ENCODE results near the gene PHF19.

PHF19 gene

DNA sequence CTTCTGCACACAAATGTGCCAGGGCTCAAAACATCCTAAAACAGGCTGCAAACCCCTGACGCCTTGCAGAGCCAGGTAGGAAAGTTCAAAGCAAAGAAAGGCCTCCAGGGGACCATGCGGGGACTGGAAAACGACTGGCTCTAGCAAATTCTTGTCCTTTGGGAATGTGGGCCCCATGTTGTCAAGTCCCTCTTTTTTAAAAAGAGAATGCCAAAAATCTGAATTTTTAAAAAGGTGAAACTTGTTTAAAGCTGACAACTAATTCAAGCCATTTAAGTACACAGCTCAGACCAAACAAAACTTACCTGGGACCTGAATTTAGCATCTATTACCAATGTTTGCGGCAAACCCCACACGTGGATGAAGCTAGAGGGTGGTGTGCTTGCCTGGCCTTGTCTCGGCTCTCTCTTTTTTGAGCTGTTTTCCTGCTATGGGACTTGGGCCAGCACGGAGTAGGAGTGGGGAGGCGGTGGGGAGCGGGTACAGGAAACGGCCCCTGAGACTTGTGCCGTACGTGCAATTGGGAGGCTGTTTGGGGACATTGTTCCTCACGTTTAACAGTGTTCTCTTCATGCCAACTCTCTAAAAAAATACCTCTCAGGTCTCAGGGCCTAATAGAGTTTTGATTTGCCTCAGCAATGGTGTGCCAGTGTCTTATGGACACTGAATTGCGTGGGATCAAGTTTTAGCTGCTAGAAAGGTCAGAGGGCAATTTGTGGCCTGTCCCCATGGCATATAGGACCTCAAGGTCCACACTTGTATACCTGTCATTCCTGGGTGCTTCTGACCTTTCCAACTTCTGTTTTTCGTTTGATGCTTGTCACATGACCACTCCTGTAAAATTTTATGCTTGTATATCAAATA, 15.1 kb upstream of the PHF19 start:
- DNase-seq (ENCODE audit: low read depth in 2 of 2) = no peak

GRCh38 chr9:120891245-120891883, 14.4 kb upstream of the PHF19 start:
- DNase-seq (ENCODE audit: low read depth in 2 of 2) = no peak

DNA sequence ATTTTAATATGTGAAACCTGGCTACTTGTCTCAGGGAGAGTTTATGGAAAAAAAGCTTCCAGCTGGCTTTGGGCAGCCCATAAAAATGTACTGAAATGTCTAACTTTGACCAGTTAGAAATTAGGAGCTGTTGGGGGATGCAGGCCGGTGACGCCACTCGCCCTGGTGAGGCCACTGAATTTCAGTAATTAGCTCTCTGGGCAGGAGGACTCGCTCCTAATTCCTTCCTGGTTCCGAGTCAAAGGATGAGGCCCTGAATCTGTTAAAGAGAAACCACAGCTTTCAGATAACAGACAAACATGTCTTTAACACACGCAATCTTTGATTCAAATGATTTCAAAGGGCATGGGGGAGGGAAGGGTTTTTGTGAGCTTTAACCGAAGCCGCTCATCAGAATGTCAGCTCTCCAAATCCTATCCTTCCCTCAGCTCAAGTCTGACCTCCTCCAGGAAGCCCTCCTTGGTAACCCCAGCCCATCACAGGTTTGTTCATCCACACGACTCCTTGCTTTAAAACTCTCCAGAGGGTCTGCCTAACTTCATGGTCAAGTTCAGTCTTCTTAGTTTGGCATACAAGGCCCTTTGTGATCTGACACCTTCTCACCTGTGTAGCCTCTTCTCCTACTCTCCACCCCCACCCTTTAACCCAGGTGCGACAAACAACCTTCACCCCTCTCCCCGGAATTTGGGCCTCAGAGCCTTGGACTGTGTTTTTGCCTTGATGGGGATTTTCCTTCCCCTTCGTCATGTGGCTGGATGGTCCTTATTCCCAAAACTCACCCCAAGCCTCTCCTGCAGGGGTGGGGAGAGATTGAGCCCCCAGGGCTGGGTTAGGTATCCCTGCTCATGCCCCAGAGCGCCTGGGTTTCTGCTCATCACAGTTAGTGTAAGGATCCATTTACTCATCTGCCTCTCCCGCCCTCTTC, 13.6 kb upstream of the PHF19 start:
- no peak for DNase-seq (ENCODE audit: low read depth in 2 of 2)

DNA sequence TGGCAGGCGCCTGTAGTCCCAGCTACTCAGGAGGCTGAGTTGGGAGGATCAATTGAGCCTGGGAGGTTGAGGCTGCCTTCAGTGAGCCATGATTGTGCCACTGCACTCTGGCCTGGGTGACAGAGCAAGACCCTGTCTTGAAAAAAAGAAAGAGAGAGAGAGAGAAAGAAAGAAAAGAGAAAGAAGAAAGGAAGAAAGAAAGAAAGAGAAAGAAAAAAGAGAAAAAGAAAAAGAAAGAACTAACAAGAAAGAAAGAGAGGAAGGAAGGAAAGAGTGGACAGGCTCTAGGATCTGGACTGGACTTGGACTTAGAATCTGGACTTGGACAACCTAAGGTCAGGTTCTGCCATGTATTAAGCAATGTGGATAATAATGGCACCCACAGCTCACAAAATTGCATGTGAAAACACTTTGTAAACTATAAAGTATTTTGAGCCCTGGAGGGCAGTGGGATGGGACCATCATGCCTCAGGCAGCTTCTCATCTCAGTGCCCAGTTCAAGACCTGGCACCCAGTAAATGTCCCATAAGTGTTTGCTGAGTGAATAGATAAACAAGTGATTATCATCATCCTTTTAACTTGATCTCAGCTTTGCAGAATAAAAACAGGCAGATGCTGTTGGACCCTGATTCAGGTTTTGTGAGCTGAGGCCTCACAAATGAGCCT, 12.8 kb upstream of the PHF19 start:
- no peak for DNase-seq (ENCODE audit: low read depth in 2 of 2)

DNA sequence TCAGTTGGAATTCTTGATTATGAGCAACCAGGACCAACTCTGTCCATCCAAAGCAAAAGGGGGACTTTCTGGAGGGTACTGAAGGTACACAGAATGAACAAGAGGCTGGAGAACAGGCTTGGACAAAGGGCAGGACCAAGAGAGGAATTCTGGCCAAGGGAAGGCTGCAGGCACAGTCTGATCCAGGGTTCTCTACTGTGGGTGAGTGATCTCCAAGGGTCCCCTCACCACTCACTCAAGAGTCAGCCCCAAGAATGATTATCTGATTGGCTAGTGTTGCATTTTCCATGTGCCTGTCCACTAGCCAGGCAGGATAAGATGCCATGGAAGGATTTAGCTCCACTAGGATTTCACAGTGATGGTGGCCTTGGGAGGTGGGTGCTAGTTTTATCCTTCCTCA, 11.6 kb upstream of the PHF19 start:
- no peak for DNase-seq (ENCODE audit: low read depth in 2 of 2)

DNA sequence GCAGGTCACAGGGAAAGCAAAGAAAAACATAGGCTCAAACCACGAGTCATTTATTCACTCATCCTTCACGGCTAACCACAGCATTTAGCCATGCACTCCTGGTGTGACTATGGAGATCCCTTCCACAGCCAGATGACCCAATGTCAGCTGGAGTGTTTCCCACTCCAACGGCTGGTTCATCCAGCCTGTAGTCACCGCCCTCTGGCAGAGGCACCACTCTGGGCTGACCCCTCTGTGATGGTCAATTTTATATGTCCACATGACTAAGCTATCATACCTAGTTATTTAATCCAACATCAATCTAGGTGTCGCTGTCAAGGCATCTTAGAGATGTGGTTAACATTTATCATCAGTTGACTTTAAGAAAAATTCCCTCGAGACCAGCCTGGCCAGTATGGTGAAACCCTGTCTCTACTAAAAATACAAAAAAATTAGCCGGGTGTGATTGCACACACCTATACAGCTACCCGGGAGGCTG, 9.5 kb upstream of the PHF19 start:
- no peak for DNase-seq (ENCODE audit: low read depth in 2 of 2)

- DNase-seq (ENCODE audit: low read depth in 2 of 2) = no peak
These were observed 9.0 kb upstream of the PHF19 start for GRCh38 chr9:120885958-120886357.

DNA sequence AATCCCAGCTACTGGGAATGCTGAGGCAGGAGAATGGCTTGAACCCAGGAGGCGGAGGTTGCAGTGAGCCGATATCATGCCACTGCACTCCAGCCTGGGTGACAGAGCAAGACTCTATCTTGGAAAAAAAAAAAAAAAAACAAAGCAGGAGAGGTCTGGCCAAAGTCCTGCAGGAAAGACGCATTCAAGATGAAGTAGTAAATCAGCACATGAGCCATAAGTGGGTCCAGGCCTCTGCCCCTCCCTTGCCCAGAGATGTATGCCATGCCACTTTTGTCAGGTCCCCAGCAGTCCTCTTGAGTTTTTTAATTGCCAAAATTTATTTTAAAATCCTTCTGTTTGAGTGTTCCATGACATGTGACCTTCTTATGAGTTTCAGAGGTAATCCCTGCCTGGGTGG, 8.5 kb upstream of the PHF19 start:
- no peak for DNase-seq (ENCODE audit: low read depth in 2 of 2)

- DNase-seq (ENCODE audit: low read depth in 2 of 2) = no peak
These were observed 6.6 kb upstream of the PHF19 start for GRCh38 chr9:120883608-120883996.

GRCh38 chr9:120882935-120883607, 6.1 kb upstream of the PHF19 start:
- DNase-seq (ENCODE audit: low read depth in 2 of 2) = no peak

DNA sequence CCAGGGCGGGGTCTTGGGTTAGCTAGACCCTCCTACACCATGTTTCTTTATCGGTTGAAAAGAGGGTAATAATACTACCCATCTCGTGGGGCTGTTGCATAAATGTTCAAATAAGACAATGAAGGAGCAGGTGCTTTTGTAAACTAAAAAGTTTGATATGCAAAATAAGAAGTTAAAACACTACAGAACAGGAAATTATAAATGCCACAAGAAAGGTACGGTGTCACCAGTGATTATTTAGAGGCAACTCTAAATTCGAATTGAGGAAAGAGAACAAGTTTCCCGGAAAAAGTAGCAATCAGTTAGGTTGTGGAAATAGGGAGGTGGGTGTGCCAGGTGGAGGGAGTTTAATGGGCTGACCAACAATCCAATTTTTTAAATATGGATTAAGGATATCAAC, 2.5 kb upstream of the PHF19 start:
- DNase-seq (ENCODE audit: low read depth in 2 of 2) = no peak

GRCh38 chr9:120878188-120879130, 1.5 kb upstream of the PHF19 start:
- DNase-seq (ENCODE audit: low read depth in 2 of 2) = no peak

GRCh38 chr9:120877276-120878034, 467 bp upstream of the PHF19 start:
- DNase-seq (ENCODE audit: low read depth in 2 of 2) = peak in 1 of 2 donors; percentile 62

- DNase-seq (ENCODE audit: low read depth in 2 of 2) = peak; percentile 59 to 74
These were observed 790 bp downstream of the PHF19 start for GRCh38 chr9:120875954-120876841.

GRCh38 chr9:120875643-120875953, 1.4 kb downstream of the PHF19 start:
- DNase-seq (ENCODE audit: low read depth in 2 of 2) = no peak

DNA sequence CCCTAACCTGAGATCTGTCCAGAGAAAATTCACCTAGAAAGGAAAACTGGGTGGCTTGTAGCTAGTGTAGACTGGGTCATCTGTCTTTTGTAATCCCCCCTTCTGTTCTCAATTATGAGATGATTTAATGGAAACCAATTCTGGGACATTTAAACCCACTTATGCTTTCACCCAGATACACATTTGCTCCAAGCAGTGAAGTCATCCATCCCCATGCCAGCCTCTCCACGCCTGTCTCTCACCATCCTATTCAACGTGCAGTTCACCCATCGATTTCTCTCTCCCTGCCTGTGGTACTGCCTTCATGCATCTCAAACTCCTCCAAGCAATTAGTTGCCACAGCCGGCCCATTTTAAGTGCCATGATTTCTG, 1.8 kb downstream of the PHF19 start:
- DNase-seq (ENCODE audit: low read depth in 2 of 2) = no peak

GRCh38 chr9:120874226-120875194, 2.5 kb downstream of the PHF19 start:
- DNase-seq (ENCODE audit: low read depth in 2 of 2) = no peak
